CD4-positive, alpha-beta T cell (primary cell): ENCODE measurements around the gene COQ6. TPM values are rescaled to one million over a fixed set of nuclear protein-coding genes. Genes with fewer than 3 reads are reported as not detected.

Experiments used
- ATAC-seq: fragments of 200-7000 bp; cut with Tn5 transposase; one replicate; pipeline ENCODE4 v1.10.0; 2022; ENCODE audit warnings: mild to moderate bottlenecking; ENCODE audit not compliant: poor library complexity
- CTCF ChIA-PET: fragments of 350-600 bp; sonication (Branson Sonifier 250); formaldehyde crosslinking; loops from one replicate; lab custom pipeline; 2021; ENCODE audit warnings: antibody characterized with exemption, inconsistent platforms; lab: Charles Lee
- POLR2A ChIA-PET: fragments of 350-600 bp; sonication (Branson Sonifier 250); formaldehyde crosslinking; loops from one replicate; lab custom pipeline; 2021; ENCODE audit warnings: antibody characterized with exemption, inconsistent platforms; lab: Charles Lee
- DNase-seq, 14 experiments: peaks; one replicate each; pipeline ENCODE4 v3.0.0-alpha.2; 2013 to 2020; ENCODE audit warnings: mixed read lengths in 2 of 14
- H3K27ac ChIP-seq, 2 donors: one replicate each; pipeline versions ENCODE4 v1.5.1 to v1.7.0; 2013; ENCODE audit warnings: low read length in 2 of 2, low read depth in 1 of 2, mild to moderate bottlenecking in 1 of 2
- H3K27me3 ChIP-seq, 2 experiments: 1 replicate in 1 of 2; 2 replicates in 1 of 2; pipeline versions ENCODE4 v1.6.1 to v1.7.0; 2013; ENCODE audit warnings: low read length in 2 of 2, control low read depth in 1 of 2, mild to moderate bottlenecking in 1 of 2, moderate library complexity in 1 of 2; ENCODE audit not compliant: insufficient read depth in 2 of 2, control insufficient read depth in 1 of 2
- H3K36me3 ChIP-seq: one replicate; pipeline ENCODE4 v1.6.1; 2013; ENCODE audit warnings: low read length, control low read depth; ENCODE audit not compliant: insufficient read depth
- H3K4me1 ChIP-seq: one replicate; pipeline ENCODE4 v1.6.1; 2013; ENCODE audit warnings: low read length, control low read depth; ENCODE audit not compliant: insufficient read depth
- H3K4me3 ChIP-seq: one replicate; pipeline ENCODE4 v1.5.1; 2013; ENCODE audit warnings: mild to moderate bottlenecking, low read length, moderate library complexity
- H3K9me3 ChIP-seq, 2 experiments: 1 replicate in 1 of 2; 2 replicates in 1 of 2; pipeline versions ENCODE4 v1.6.1 to v1.7.0; 2013; ENCODE audit warnings: low read length in 2 of 2, mild to moderate bottlenecking in 2 of 2, control low read depth in 1 of 2, moderate library complexity in 1 of 2; ENCODE audit not compliant: control insufficient read depth in 1 of 2, insufficient read depth in 1 of 2
- H3K27ac Mint-ChIP-seq: one replicate; pipeline ENCODE4 v1.8.0; 2020; ENCODE audit warnings: mixed read lengths
- H3K27me3 Mint-ChIP-seq: one replicate; pipeline ENCODE4 v1.8.0; 2021; ENCODE audit warnings: mixed read lengths
- H3K36me3 Mint-ChIP-seq: one replicate; pipeline ENCODE4 v1.8.0; 2021; ENCODE audit warnings: low read depth, mixed read lengths
- H3K4me1 Mint-ChIP-seq: one replicate; pipeline ENCODE4 v1.8.0; 2021; ENCODE audit warnings: low read depth, mixed read lengths
- H3K4me3 Mint-ChIP-seq: one replicate; pipeline ENCODE4 v1.8.0; 2020; ENCODE audit warnings: mild to moderate bottlenecking, mixed read lengths
- H3K9me3 Mint-ChIP-seq: one replicate; pipeline ENCODE4 v1.8.0; 2020; ENCODE audit warnings: mixed read lengths
- intact Hi-C, 2 experiments: fragments of 100-400 bp; cut with DNase I in 1 of 2; cut with micrococcal nuclease in 1 of 2; formaldehyde crosslinking; loops; one replicate each; pipeline versions ENCODE4 v1.15.1 to v1.9.0; 2023 to 2025; cut with DNase I, micrococcal nuclease
- total RNA-seq, 174 experiments: library from RNA in 2 of 174; stranded (reverse) in 2 of 174; gene quantifications; one replicate each; pipeline ENCODE4 v1.2.3 and lab custom pipeline; 2021 to 2026
- TF ChIP-seq, protein P1 (sequence below): fragments of 200-600 bp; IDR thresholded peaks from one replicate; pipeline ENCODE4 v1.8.0; 2022; ENCODE audit warnings: antibody characterized with exemption, mild to moderate bottlenecking

Gene COQ6
- total RNA-seq, 2 experiments from 2014 or later = 37.1 to 38.9 TPM

DNA sequence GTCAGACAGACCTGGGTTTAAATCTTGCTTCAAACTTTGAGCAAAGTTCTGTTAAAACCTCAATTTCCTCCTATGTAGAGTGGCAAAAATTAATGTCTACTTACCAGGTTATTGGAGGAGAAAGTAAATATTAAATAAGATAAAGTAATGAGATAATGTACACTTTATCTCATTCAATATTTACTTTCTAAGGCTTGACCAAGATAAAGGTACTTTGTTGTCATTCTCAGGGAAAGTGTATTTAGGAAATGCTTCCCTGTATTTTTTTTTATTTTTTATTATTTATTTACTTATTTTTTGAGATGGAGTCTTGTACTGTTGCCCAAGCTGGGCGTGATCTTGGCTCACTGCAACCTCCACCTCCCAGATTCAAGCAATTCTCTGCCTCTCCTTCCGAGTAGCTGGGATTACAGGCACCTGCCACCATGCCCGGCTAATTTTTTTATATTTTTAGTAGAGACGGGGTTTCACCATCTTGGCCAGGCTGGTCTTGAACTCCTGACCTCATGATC is 4.9 kb upstream of the COQ6 start:
- no peak overlapping the region for H3K27ac ChIP-seq
- no peak for DNase-seq
- H3K36me3 ChIP-seq = peaks cover 24% of the 10 kb centered on the region
- ChIA-PET CTCF (no interaction called here), POLR2A (no interaction called here)
- no peak overlapping the region for H3K4me3 ChIP-seq
- no peaks in the 10 kb centered on the region for H3K27me3 ChIP-seq
- no peak for ATAC-seq
- Mint-ChIP-seq H3K9me3 (no peaks in the 10 kb centered on the region), H3K36me3 (peaks cover 33% of the 10 kb centered on the region), H3K4me1 (peaks cover 12% of the 10 kb centered on the region), H3K27me3 (no peaks in the 10 kb centered on the region), H3K27ac (no peak overlapping the region), H3K4me3 (no peak overlapping the region)
- H3K9me3 ChIP-seq = no peaks in the 10 kb centered on the region
- intact Hi-C loops = loop anchor here in 1 of 2 experiments (5.0 kb wide), 1 partner anchor 298 kb away; no protein-coding TSS in a partner anchor
- H3K4me1 ChIP-seq = peaks cover 14% of the 10 kb centered on the region
- TF ChIP-seq, protein P1, sequence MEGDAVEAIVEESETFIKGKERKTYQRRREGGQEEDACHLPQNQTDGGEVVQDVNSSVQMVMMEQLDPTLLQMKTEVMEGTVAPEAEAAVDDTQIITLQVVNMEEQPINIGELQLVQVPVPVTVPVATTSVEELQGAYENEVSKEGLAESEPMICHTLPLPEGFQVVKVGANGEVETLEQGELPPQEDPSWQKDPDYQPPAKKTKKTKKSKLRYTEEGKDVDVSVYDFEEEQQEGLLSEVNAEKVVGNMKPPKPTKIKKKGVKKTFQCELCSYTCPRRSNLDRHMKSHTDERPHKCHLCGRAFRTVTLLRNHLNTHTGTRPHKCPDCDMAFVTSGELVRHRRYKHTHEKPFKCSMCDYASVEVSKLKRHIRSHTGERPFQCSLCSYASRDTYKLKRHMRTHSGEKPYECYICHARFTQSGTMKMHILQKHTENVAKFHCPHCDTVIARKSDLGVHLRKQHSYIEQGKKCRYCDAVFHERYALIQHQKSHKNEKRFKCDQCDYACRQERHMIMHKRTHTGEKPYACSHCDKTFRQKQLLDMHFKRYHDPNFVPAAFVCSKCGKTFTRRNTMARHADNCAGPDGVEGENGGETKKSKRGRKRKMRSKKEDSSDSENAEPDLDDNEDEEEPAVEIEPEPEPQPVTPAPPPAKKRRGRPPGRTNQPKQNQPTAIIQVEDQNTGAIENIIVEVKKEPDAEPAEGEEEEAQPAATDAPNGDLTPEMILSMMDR = no peak

DNA sequence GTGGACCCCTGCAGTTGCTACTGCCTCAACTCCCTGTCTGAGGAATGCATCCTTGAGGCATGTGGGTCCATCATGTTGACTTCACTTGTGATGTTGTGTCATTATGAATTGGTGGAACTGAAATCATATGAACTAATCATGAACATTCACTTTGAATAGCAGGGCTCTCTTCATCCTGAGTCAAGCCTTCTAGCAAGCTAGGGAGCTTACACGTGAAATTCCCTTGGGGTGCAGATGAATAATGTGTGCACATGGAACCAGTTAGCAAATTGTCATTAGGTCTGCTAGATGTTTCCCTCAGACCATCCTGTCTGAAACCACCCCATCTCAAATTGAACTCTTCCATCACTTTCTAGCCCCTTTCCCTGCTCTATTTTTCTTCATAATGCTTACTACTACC is 3.6 kb downstream of the COQ6 start:
- H3K4me3 ChIP-seq = no peak overlapping the region
- H3K36me3 ChIP-seq = peaks cover 45% of the 10 kb centered on the region
- POLR2A ChIA-PET = no interaction called here
- H3K27ac ChIP-seq = no peak overlapping the region
- TF ChIP-seq, protein P1 = no peak
- peaks cover 66% of the 10 kb centered on the region for H3K36me3 Mint-ChIP-seq
- no peak overlapping the region for H3K4me3 Mint-ChIP-seq
- peaks cover 26% of the 10 kb centered on the region for H3K4me1 Mint-ChIP-seq
- CTCF ChIA-PET = no interaction called here
- H3K9me3 ChIP-seq = no peaks in the 10 kb centered on the region
- H3K27ac Mint-ChIP-seq = no peak overlapping the region
- H3K4me1 ChIP-seq = peaks cover 18% of the 10 kb centered on the region
- no peak for ATAC-seq
- intact Hi-C loops = loop anchor here (5.0 kb wide), 4 partner anchors 84 to 461 kb away; partner anchors contain the start of genes ALDH6A1 (in 1 of the 2), LIN52 (in 1 of the 2) and RIOX1 (in 1 of the 2)
- no peak for DNase-seq
- H3K9me3 Mint-ChIP-seq = no peaks in the 10 kb centered on the region
- no peaks in the 10 kb centered on the region for H3K27me3 ChIP-seq
- no peaks in the 10 kb centered on the region for H3K27me3 Mint-ChIP-seq

DNA sequence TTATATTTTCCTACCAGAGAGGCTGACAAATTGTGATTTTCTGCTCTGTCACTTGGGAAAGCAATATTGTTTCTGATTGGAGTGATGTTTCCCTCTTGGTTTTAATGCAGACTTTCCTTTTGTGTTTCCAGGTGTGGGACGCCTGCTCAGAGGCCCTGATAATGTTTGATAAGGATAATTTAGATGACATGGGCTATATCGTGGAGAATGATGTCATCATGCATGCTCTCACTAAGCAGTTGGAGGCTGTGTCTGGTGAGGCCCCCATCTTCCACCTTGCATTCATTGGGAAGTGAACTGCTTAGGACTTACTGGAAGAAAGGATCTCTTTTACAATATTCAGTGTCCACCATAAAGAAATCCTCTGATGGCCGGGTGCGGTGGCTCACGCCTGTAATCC is 5.6 kb downstream of the COQ6 start:
- Histone ChIP-seq H3K27me3 (no peaks in the 10 kb centered on the region), H3K36me3 (peaks cover 65% of the 10 kb centered on the region), H3K4me1 (peaks cover 5% of the 10 kb centered on the region), H3K27ac (no peak overlapping the region), H3K4me3 (no peak overlapping the region), H3K9me3 (no peaks in the 10 kb centered on the region)
- intact Hi-C loops = no loop called here
- ATAC-seq = no peak
- no peaks in the 10 kb centered on the region for H3K9me3 Mint-ChIP-seq
- CTCF ChIA-PET = no interaction called here
- no peak overlapping the region for H3K4me3 Mint-ChIP-seq
- DNase-seq = no peak
- H3K27ac Mint-ChIP-seq = no peak overlapping the region
- H3K27me3 Mint-ChIP-seq = no peaks in the 10 kb centered on the region
- TF ChIP-seq, protein P1 = no peak
- H3K36me3 Mint-ChIP-seq = peaks cover 75% of the 10 kb centered on the region
- POLR2A ChIA-PET = no interaction called here
- H3K4me1 Mint-ChIP-seq = peaks cover 15% of the 10 kb centered on the region
